ENCODE results near the gene OPTN.

OPTN gene

GRCh38 chr10:13136651-13137050, 36.7 kb downstream of the OPTN start:
- Histone ChIP-seq H3K9ac (ENCODE audit: low read length) (no peak overlapping the region), H3F3A (ENCODE audit: insufficient read depth, low read length) (no peaks in the 10 kb centered on the region), H3K27ac (ENCODE audit: low read depth, low read length, poor library complexity, severe bottlenecking) (no peak overlapping the region), H3K4me2 (ENCODE audit: low read length) (no peak overlapping the region), H4K20me1 (ENCODE audit: insufficient read depth, low read length) (no peaks in the 10 kb centered on the region), H3K9me2 (ENCODE audit: low read depth, low read length) (no peaks in the 10 kb centered on the region), H3K4me3 (ENCODE audit: low read depth, low read length, poor library complexity, severe bottlenecking) (no peak overlapping the region), H2AFZ (ENCODE audit: low read length) (no peak overlapping the region), H3K36me3 (ENCODE audit: insufficient read depth, low read length) (no peaks in the 10 kb centered on the region), H3K9me3 (ENCODE audit: low read length) (no peaks in the 10 kb centered on the region), H3K79me2 (ENCODE audit: insufficient read depth, low read length) (no peaks in the 10 kb centered on the region), H3K27me3 (ENCODE audit: insufficient read depth, low read length) (no peaks in the 10 kb centered on the region), H3K4me1 (ENCODE audit: insufficient read depth, low read length, severe bottlenecking) (no peaks in the 10 kb centered on the region)
- TF ChIP-seq CTCF (IDR thresholded peaks at IDR 0.05; ENCODE audit: low read length) (no peak), EZH2 (IDR thresholded peaks at IDR 0.05; ENCODE audit: borderline replicate concordance, low read length) (no peak)

GRCh38 chr10:13139150-13139549, 39.2 kb downstream of the OPTN start:
- Histone ChIP-seq H2AFZ (ENCODE audit: low read length) (no peak overlapping the region), H3K4me3 (ENCODE audit: low read depth, low read length, poor library complexity, severe bottlenecking) (no peak overlapping the region), H4K20me1 (ENCODE audit: insufficient read depth, low read length) (no peaks in the 10 kb centered on the region), H3K9me3 (ENCODE audit: low read length) (no peaks in the 10 kb centered on the region), H3K4me1 (ENCODE audit: insufficient read depth, low read length, severe bottlenecking) (no peaks in the 10 kb centered on the region), H3K36me3 (ENCODE audit: insufficient read depth, low read length) (no peaks in the 10 kb centered on the region), H3K27me3 (ENCODE audit: insufficient read depth, low read length) (no peaks in the 10 kb centered on the region), H3K27ac (ENCODE audit: low read depth, low read length, poor library complexity, severe bottlenecking) (no peak overlapping the region), H3K79me2 (ENCODE audit: insufficient read depth, low read length) (no peaks in the 10 kb centered on the region), H3K9me2 (ENCODE audit: low read depth, low read length) (no peaks in the 10 kb centered on the region), H3F3A (ENCODE audit: insufficient read depth, low read length) (no peaks in the 10 kb centered on the region), H3K9ac (ENCODE audit: low read length) (no peak overlapping the region), H3K4me2 (ENCODE audit: low read length) (no peak overlapping the region)
- TF ChIP-seq CTCF (IDR thresholded peaks at IDR 0.05; ENCODE audit: low read length) (no peak), EZH2 (IDR thresholded peaks at IDR 0.05; ENCODE audit: borderline replicate concordance, low read length) (no peak)

- Histone ChIP-seq H3K27me3 (ENCODE audit: insufficient read depth, low read length) (no peaks in the 10 kb centered on the region), H3K4me1 (ENCODE audit: insufficient read depth, low read length, severe bottlenecking) (no peaks in the 10 kb centered on the region), H3K36me3 (ENCODE audit: insufficient read depth, low read length) (no peaks in the 10 kb centered on the region), H2AFZ (ENCODE audit: low read length) (no peak overlapping the region), H3K79me2 (ENCODE audit: insufficient read depth, low read length) (no peaks in the 10 kb centered on the region), H3K9ac (ENCODE audit: low read length) (no peak overlapping the region), H3K4me3 (ENCODE audit: low read depth, low read length, poor library complexity, severe bottlenecking) (no peak overlapping the region), H4K20me1 (ENCODE audit: insufficient read depth, low read length) (no peaks in the 10 kb centered on the region), H3K27ac (ENCODE audit: low read depth, low read length, poor library complexity, severe bottlenecking) (no peak overlapping the region), H3K9me2 (ENCODE audit: low read depth, low read length) (no peaks in the 10 kb centered on the region), H3K4me2 (ENCODE audit: low read length) (no peak overlapping the region), H3F3A (ENCODE audit: insufficient read depth, low read length) (no peaks in the 10 kb centered on the region), H3K9me3 (ENCODE audit: low read length) (no peaks in the 10 kb centered on the region)
- TF ChIP-seq EZH2 (IDR thresholded peaks at IDR 0.05; ENCODE audit: borderline replicate concordance, low read length) (no peak), CTCF (IDR thresholded peaks at IDR 0.05; ENCODE audit: low read length) (no peak)
These were observed 39.7 kb downstream of the OPTN start for GRCh38 chr10:13139676-13140075.

Data from OCI-LY1 (cell line).